HUES64 (cell line): Measurements from ENCODE around the gene KRTAP10-4.
"Not testable (repeated sequence)": the region's sequence is repeated elsewhere in the genome, so short reads cannot be mapped to it uniquely, and the experiment has no call there.

Experiments
- H3K27ac ChIP-seq: 2 replicates; pipeline ENCODE4 v1.7.0; 2013; ENCODE audit warnings: low read depth, low read length, inconsistent platforms
- H3K27me3 ChIP-seq: 2 replicates; pipeline ENCODE4 v1.6.1; 2013; ENCODE audit warnings: mild to moderate bottlenecking, low read length; ENCODE audit not compliant: insufficient read depth
- H3K36me3 ChIP-seq: 2 replicates; pipeline ENCODE4 v1.6.1; 2013; ENCODE audit warnings: mild to moderate bottlenecking, low read length; ENCODE audit not compliant: insufficient read depth
- H3K4me1 ChIP-seq: 2 replicates; pipeline ENCODE4 v1.6.1; 2013; ENCODE audit warnings: mild to moderate bottlenecking, low read length, moderate library complexity; ENCODE audit not compliant: insufficient read depth
- H3K4me3 ChIP-seq: 2 replicates; pipeline ENCODE4 v1.5.1; 2013; ENCODE audit warnings: mild to moderate bottlenecking, low read length, moderate library complexity
- H3K9ac ChIP-seq: 2 replicates; pipeline ENCODE4 v1.6.1; 2013; ENCODE audit warnings: mild to moderate bottlenecking, low read depth, low read length
- H3K9me3 ChIP-seq: 2 replicates; pipeline ENCODE4 v1.6.1; 2013; ENCODE audit warnings: low read depth, low read length; ENCODE audit not compliant: insufficient read depth
- WGBS: fragments of 150-250, 120-280 bp; methylation state at CpG from one replicate; pipeline ENCODE4 v1.1.7; 2013; ENCODE audit warnings: missing lambda C conversion rate; 5-methylcytosine and 5-hydroxymethylcytosine counted together

Gene KRTAP10-4

DNA sequence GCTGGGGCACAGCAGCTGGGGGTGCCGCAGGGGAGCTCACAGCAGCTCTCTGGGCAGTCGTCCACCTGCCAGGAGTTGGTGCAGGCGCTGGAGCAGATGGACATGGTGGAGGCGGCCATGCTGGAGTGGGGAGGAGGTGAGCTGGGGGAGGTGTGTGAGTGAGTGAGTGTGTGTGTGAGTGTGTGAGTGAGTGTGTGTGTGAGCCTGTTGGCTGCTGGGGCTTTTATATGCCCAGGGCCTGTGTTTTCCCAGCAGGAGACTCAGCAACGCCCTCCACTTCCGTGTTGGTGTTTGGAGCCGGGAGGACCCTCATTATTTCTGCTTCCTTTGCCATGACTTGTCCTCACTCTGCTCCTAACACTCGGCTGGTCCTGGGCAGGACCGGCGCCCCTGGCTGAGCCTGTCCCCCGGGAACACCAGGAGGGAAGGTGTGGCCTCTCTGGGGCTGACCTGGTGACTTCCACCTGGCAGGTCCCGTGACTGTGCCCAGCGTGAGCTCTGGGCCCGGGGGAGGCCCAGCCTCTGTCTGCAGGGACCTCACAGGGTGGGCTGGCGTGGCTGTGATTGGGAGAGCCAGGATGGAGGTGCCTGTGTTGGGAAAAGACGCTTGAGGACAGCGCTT is 22.1 kb upstream of the KRTAP10-4 start, which contains the start of gene KRTAP10-2:
TSS of gene KRTAP10-2 (minus strand) at position 166 of the 622 bp plus-strand sequence. CDS start at position 119, 47 bp downstream.
- H3K4me3 ChIP-seq, result no peak within 1 kb of the TSS
- peaks cover 18% of the 10 kb centered on the region for H3K4me1 ChIP-seq
- no peak within 1 kb of the TSS for H3K27ac ChIP-seq
- H3K9ac ChIP-seq, result no peak within 1 kb of the TSS
- H3K27me3 ChIP-seq, result no peaks in the 10 kb centered on the region
- H3K9me3 ChIP-seq, result no peaks in the 10 kb centered on the region
- H3K36me3 ChIP-seq, result no peaks in the 10 kb centered on the region
- 80% methylated on average over 17 of the region's 17 CpGs for WGBS

- Histone ChIP-seq H3K36me3 (no peaks in the 10 kb centered on the region), H3K27me3 (no peaks in the 10 kb centered on the region), H3K9me3 (no peaks in the 10 kb centered on the region), H3K9ac (no peak overlapping the region), H3K4me3 (no peak overlapping the region), H3K4me1 (peaks cover 19% of the 10 kb centered on the region), H3K27ac (no peak overlapping the region)
- WGBS, result 73% methylated on average over 6 of the region's 6 CpGs
These were observed 21.4 kb upstream of the KRTAP10-4 start for GRCh38 chr21:44552136-44552535.

GRCh38 chr21:44552681-44553080 is 20.8 kb upstream of the KRTAP10-4 start:
- Histone ChIP-seq H3K9ac (no peak overlapping the region), H3K4me1 (peaks cover 24% of the 10 kb centered on the region), H3K36me3 (no peaks in the 10 kb centered on the region), H3K4me3 (no peak overlapping the region), H3K27ac (no peak overlapping the region), H3K9me3 (no peaks in the 10 kb centered on the region), H3K27me3 (no peaks in the 10 kb centered on the region)
- 64% methylated on average over 13 of the region's 13 CpGs for WGBS

DNA sequence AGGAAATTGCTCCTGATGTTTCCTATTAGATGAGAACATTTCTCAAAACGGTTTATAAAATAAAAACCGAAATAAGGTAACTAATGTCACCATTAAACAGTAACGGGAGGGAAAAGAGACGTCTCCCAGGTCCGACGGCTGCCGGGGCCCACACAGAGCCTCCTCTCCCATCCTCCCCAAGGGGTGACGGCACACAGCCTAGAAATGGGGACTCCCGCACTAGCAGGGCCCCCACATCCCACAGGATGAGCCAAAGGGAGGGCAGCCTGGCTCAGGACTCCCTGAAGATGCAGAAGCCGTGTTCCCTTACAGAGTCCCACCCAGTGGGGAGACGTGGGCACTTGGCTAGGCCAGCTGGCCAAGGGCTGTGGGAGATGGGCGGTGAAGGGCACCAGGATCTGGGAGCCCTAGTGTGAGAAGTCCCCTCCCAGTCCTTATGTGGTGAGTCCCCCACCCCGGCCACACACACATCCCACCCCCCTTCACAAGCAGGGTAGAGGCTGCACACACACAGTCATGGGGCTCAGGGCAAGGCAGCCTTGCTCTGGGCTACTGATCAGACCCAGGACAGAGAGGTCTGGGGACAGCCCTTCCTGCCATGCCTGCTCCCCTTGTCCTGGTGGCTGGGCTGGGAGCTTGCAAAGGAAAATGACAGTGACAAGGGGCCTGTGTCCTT is 18.2 kb upstream of the KRTAP10-4 start:
- H3K27me3 ChIP-seq, result no peaks in the 10 kb centered on the region
- 0 out of 2 replicates have a peak, but pooled peaks cover 9% of the 10 kb centered on the region for H3K4me1 ChIP-seq
- H3K4me3 ChIP-seq, result no peak overlapping the region
- H3K9me3 ChIP-seq, result no peaks in the 10 kb centered on the region
- H3K9ac ChIP-seq, result no peak overlapping the region
- no peak overlapping the region for H3K27ac ChIP-seq
- WGBS, result 91% methylated on average over 13 of the region's 13 CpGs
- no peaks in the 10 kb centered on the region for H3K36me3 ChIP-seq

DNA sequence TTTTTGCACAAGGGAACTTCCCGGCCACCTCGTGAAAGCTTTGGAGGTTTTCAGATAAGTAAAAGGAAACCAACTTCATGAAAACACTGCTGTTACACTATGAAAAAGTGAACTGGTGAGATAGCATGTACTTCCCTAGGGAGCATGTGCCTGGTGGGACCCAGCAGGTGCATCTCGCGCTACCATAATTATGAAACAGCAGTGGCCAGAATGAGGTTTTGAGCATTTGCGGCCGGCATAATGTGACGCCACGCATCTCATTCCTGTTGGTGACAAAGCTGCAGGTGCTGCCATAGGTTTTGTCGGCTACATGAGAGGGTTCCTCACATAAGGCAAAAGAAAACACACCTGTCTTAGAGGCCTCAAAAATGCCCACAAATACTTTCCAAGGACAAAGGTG is 16.6 kb upstream of the KRTAP10-4 start:
- 0 out of 2 replicates have a peak, but pooled peaks cover 9% of the 10 kb centered on the region for H3K4me1 ChIP-seq
- no peak overlapping the region for H3K4me3 ChIP-seq
- no peak overlapping the region for H3K9ac ChIP-seq
- no peak overlapping the region for H3K27ac ChIP-seq
- 93% methylated on average over 9 of the region's 9 CpGs for WGBS
- no peaks in the 10 kb centered on the region for H3K36me3 ChIP-seq
- H3K9me3 ChIP-seq, result no peaks in the 10 kb centered on the region
- no peaks in the 10 kb centered on the region for H3K27me3 ChIP-seq

DNA sequence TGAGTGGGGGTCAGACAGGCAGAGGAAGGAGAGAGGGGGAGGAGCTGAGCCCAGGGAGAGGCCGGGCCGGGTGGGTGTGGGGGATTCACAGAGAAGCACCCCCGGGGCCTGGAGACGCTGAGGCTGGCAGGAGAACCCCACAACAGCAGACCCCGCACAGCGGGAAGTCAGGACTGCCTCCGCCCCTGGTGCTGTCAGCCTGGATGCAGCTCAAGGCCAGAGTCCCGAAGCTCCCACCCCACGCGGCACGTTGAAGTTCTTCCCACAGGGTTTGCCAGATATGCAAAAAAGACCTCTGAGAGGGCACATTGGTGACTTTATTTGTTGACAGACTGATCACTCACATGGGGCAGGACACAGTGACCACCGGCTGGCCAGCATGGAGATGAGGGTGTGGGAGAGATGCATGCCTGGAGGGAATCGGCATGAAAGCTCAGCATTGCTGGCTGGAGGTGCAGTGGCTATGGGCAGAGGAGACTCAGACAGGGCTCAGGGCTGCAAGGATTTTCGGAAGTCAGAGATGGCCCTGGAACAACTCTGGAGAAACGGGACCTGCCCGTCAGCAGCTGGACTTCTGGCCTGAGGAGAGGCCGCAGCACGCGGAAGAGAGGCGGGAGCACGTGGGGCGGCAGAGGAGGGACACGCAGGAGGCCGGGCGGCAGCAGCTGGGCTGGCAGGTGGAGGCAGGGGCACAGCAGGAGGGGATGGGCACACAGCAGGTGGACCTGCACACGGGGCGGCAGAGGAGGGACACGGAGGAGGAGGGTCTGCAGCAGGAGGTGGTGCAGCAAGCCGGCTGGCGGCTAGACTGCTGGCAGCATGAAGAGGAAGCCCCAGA is 15.8 kb upstream of the KRTAP10-4 start:
- Histone ChIP-seq H3K27ac (no peak overlapping the region), H3K36me3 (no peaks in the 10 kb centered on the region), H3K27me3 (no peaks in the 10 kb centered on the region), H3K9me3 (no peaks in the 10 kb centered on the region), H3K4me3 (no peak overlapping the region), H3K9ac (no peak overlapping the region; the same call in 1 of the 2 replicates), H3K4me1 (0 out of 2 replicates have a peak, but pooled peaks cover 9% of the 10 kb centered on the region)
- 71% methylated on average over 30 of the region's 30 CpGs for WGBS

GRCh38 chr21:44558329-44558675 is 15.2 kb upstream of the KRTAP10-4 start:
- H3K9ac ChIP-seq, H3K4me1 ChIP-seq, H3K27ac ChIP-seq, H3K27me3 ChIP-seq, H3K36me3 ChIP-seq, H3K9me3 ChIP-seq, H3K4me3 ChIP-seq: not testable (repeated sequence)
- WGBS, result 67% methylated on average over 10 of the region's 10 CpGs

DNA sequence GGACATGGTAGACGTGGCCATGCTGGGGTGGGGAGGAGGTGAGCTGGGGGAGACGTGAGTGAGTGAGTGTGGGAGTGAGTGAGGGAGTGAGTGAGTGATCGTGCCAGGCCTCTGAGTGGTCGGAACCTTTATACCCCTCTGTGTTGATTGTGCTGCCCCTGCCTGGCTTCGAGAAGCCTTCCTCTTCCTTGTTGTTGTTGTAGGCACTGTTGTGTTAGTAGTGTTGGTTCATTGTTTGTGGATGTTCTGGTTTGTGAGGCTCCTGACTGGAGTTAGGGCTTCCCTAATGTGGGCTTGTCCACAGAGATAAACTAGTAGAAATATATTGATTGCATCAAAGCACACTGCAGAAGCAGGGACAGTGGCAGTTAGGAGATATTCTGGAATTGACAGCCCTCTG is 14.8 kb upstream of the KRTAP10-4 start, which contains the start of gene KRTAP10-3:
TSS of gene KRTAP10-3 (minus strand) at position 101 of the 400 bp plus-strand sequence. CDS start at position 21, 80 bp downstream.
- H3K36me3 ChIP-seq, result no peaks in the 10 kb centered on the region
- H3K4me1 ChIP-seq, result 0 out of 2 replicates have a peak, but pooled peaks cover 9% of the 10 kb centered on the region
- no peak within 1 kb of the TSS for H3K27ac ChIP-seq
- 85% methylated on average over 5 of the region's 5 CpGs for WGBS
- H3K9ac ChIP-seq, result no peak within 1 kb of the TSS; the same call in 1 of the 2 replicates
- no peaks in the 10 kb centered on the region for H3K27me3 ChIP-seq
- H3K9me3 ChIP-seq, result no peaks in the 10 kb centered on the region
- no peak within 1 kb of the TSS for H3K4me3 ChIP-seq

DNA sequence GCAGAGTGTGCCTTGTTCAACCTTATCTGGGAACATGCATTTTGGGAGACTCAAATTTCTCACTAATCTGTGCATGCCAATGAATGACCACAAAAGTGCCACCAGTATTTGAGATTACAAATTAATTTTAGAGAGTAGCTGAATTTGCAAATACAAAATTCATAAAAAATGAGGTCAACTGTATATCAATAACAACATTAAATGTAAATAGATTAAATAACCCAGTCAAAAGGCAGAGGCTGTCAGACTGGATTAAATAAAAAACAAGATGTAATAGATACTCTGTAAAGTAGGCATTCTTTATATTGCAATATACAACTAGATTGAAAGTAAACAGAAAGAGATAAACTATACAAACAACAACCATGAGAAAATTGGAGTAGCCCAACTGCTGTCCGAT is 9.4 kb upstream of the KRTAP10-4 start:
- no peaks in the 10 kb centered on the region for H3K27me3 ChIP-seq
- no peak overlapping the region for H3K4me3 ChIP-seq
- no peaks in the 10 kb centered on the region for H3K9me3 ChIP-seq
- no peak overlapping the region for H3K27ac ChIP-seq
- no peaks in the 10 kb centered on the region for H3K4me1 ChIP-seq
- no peaks in the 10 kb centered on the region for H3K36me3 ChIP-seq
- no peak overlapping the region for H3K9ac ChIP-seq
- no CpG with 5 or more reads among the region's 1 CpG for WGBS

DNA sequence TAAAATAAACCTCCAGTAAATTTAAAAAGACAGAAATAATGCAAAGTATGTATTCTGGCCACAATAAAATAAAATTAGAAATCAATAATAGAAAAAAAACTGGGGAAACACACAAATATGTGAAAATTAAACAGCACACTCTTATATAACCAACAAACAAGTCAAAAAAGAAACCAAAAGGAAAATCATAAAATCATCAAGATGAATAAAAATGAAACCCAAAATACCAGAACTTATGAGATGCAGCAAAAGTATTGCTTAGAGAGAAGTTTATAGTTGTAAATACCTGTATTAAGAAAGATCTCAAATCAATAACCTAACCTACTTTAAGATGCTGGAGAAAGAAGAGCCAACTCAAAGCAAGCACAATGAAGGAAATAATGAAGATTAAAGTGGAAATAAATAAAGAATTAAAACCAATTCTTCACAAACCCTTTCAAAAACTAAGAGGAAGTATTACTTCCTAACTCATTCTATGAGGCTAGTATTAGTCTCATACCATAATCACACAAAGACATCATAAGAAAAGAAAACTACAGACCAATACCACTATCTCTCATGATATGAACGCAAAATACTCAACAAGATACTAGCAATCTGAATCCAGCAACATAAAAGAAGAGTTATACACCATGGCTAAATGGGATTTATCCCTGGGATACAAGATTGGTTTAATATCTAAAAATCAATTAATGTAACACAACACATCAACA is 8.5 kb upstream of the KRTAP10-4 start:
- WGBS, result 0% methylated on average over 1 of the region's 1 CpG
- Histone ChIP-seq H3K9me3 (no peaks in the 10 kb centered on the region), H3K9ac (no peak overlapping the region), H3K36me3 (no peaks in the 10 kb centered on the region), H3K27ac (no peak overlapping the region), H3K4me1 (no peaks in the 10 kb centered on the region), H3K27me3 (no peaks in the 10 kb centered on the region), H3K4me3 (no peak overlapping the region)
